Heart right ventricle (tissue), 16 donors: ENCODE measurements around the gene BDKRB2. TPM values are rescaled to one million over a fixed set of nuclear protein-coding genes. Genes with fewer than 3 reads are reported as not detected.
A peak's percentile ranks its signal among the peaks of the same experiment; 100 is the strongest.

Source experiments
- ATAC-seq, 8 donors: fragments of 200-7000 bp; cut with Tn5 transposase; one replicate each; pipeline ENCODE4 v1.9.1; 2020; ENCODE audit warnings: mild to moderate bottlenecking in 8 of 8, moderate library complexity in 8 of 8, moderate number of reproducible peaks in 1 of 8
- DNase-seq, 2 donors: peaks; one replicate each; pipeline ENCODE4 v3.0.0-alpha.2; 2020
- H3K27ac ChIP-seq, 10 donors: fragments of 200-600 bp; sonication (generic) in 2 of 10; one replicate each; pipeline versions ENCODE4 v1.5.0 to v1.8.0; 2020 to 2022; ENCODE audit warnings: mild to moderate bottlenecking in 3 of 10
- H3K27me3 ChIP-seq, 7 donors: fragments of 200-600 bp; one replicate each; pipeline ENCODE4 v1.8.0; 2021 to 2022; ENCODE audit warnings: mild to moderate bottlenecking in 2 of 7
- H3K36me3 ChIP-seq, 9 donors: fragments of 200-600 bp; sonication (generic) in 1 of 9; one replicate each; pipeline versions ENCODE4 v1.5.0 to v1.8.0; 2020 to 2022; ENCODE audit warnings: mild to moderate bottlenecking in 2 of 9
- H3K4me1 ChIP-seq, 9 donors: fragments of 200-600 bp; sonication (generic) in 1 of 9; one replicate each; pipeline versions ENCODE4 v1.5.0 to v1.8.0; 2020 to 2022; ENCODE audit warnings: mild to moderate bottlenecking in 4 of 9
- H3K4me3 ChIP-seq, 10 donors: fragments of 200-600 bp; sonication (generic) in 2 of 10; one replicate each; pipeline versions ENCODE4 v1.5.0 to v1.8.0; 2020 to 2022; ENCODE audit warnings: mild to moderate bottlenecking in 7 of 10, moderate library complexity in 2 of 10
- H3K9me3 ChIP-seq, 11 donors: fragments of 200-600 bp in 10 of 11; sonication (generic) in 2 of 11; one replicate each; pipeline versions ENCODE4 v1.5.0 to v1.8.0; 2013 to 2022; ENCODE audit warnings: mild to moderate bottlenecking in 2 of 11, control low read depth in 1 of 11, moderate library complexity in 1 of 11
- CTCF ChIP-seq, 9 donors: fragments of 200-600 bp; sonication (generic) in 2 of 9; IDR thresholded peaks; one replicate each; pipeline versions ENCODE4 v1.5.0 to v1.8.0; 2021 to 2022; ENCODE audit warnings: antibody characterized with exemption in 9 of 9, mild to moderate bottlenecking in 5 of 9, moderate library complexity in 1 of 9
- WGBS, 2 donors: extraction: QIAGEN DNeasy Blood & Tissue Kit; methylation state at CpG; one replicate each; pipeline ENCODE4 v1.1.7; 2013; ENCODE audit warnings: inconsistent platforms in 1 of 2; 5-methylcytosine and 5-hydroxymethylcytosine counted together
- intact Hi-C, 10 donors: fragments of 100-400 bp; cut with DNase I; formaldehyde crosslinking; loops; one replicate each; pipeline versions ENCODE4 v1.11.1 to v1.14.2; 2022
- long read RNA-seq, 3 donors: library from polyadenylated mRNA; unstranded; transcript quantifications; one replicate each; pipeline ENCODE4 v2.0.0, GENCODE V29; 2020 to 2021
- polyA plus RNA-seq, 2 donors: library from polyadenylated mRNA; stranded (reverse); fragments of 200-250 nt; gene quantifications; one replicate each; pipeline ENCODE4 v1.2.3, GENCODE V29; 2013
- total RNA-seq, 10 donors: library from RNA; stranded (reverse); fragmentation: NEBNext Ultra II Directional in 3 of 10; extraction: Animal tissue kit (Norgen Biotek cat#: 25700) in 3 of 10; gene quantifications; one replicate each; pipeline versions ENCODE4 v1.2.1 to v1.2.4, GENCODE V29; 2021 to 2023
- donor health status: Arrhythmogenic right ventricular cardiomyopathy.
- donor health status: ischemic (EF 13 %, LVEDD 7.1; RV severe dilation, severe dysfunction).
- donor health status: healthy with polysubstance abuse.
- donor health status: DM: no; HTN: yes; CAD: no.
- donor health status: DM: no; HTN: no; CAD: no.
- donor health status: ischemic (EF 25% LVEDD 6.9; RV normal size, moderate dysfunction).
- donor health status: ischemic (EF 25% LVEDD 5.7; RV mildly dilated, moderate dysfunction).
- donor health status: healthy.
- donor health status: DM: yes; HTN: yes; CAD: no.
- donor health status: Ischemic cardiomyopathy.
- donor health status: ischemic (EF 35%, LVEDD 5.7; RV mildly dilated, moderate dysfunction).
- donor health status: nonischemic (EF 11% LVEDD 7.7; RV severe dilation, severe dysfunction).
- donor health status: DM: yes; HTN: yes; CAD: no.
- donor health status: PGD.
- donor health status: ischemic (EF 29% LVEDD 5.4; RV normal size, mild dysfunction).
- donor health status: nonischemic (EF 23%, LVEDD 6.1; RV moderate dilation, normal function).

Gene BDKRB2
- total RNA-seq (1 to 10 TPM in 3 of 10 donors, under 1 TPM in 7; 0.19 to 3.6 (median 0.64) TPM), polyA plus RNA-seq (under 1 TPM; 0.58 to 0.59 TPM)
- long read RNA-seq, donor 1, full-length matches to known transcripts: 1 of 1 reads
- long read RNA-seq, donor 1, partial matches to known transcripts: 0 of 1 reads
- long read RNA-seq, donor 1, other reads (novel, unspliced or antisense): 0 of 1 reads
- long read RNA-seq, donor 2: 0 reads
- long read RNA-seq, donor 3, partial matches to known transcripts: 1 of 1 reads
- long read RNA-seq, donor 3, other reads (novel, unspliced or antisense): 0 of 1 reads

GRCh38 chr14:96204151-96205058, at the start of gene BDKRB2:
Gene BDKRB2, plus strand, starts transcription at chr14:96204839. Its CDS starts 32,269 bp downstream, at chr14:96237108.
- H3K9me3 ChIP-seq: no peaks in the 10 kb centered on the region
- intact Hi-C loops: no loop called here
- H3K36me3 ChIP-seq: no peaks in the 10 kb centered on the region
- H3K27ac ChIP-seq: peak within 1 kb of the TSS in 5 of 10 donors; percentile 17 to 56 (median 52)
- DNase-seq (peak; percentile 24 to 42), ATAC-seq (peak; percentile 77 to 96 (median 90))
- H3K27me3 ChIP-seq: peaks cover 0 to 56% (median 43%) of the 10 kb centered on the region in 7 donors
- H3K4me1 ChIP-seq: peaks cover 0 to 14% (median 10%) of the 10 kb centered on the region in 9 donors
- peak within 1 kb of the TSS in 9 of 10 donors; percentile 25 to 52 (median 45) for H3K4me3 ChIP-seq
- 8 to 11% methylated on average over 41 of the region's 41 CpGs for WGBS, 2 donors
- TF ChIP-seq CTCF (IDR thresholded peaks at IDR 0.05): no peak

- DNase-seq (no peak), ATAC-seq (no peak)
- H3K27ac ChIP-seq: no peak overlapping the region
- intact Hi-C loops: no loop called here
- H3K4me3 ChIP-seq: no peak overlapping the region
- no peaks in the 10 kb centered on the region for H3K36me3 ChIP-seq
- peaks cover 0 to 5% (median 0%) of the 10 kb centered on the region in 7 donors for H3K27me3 ChIP-seq
- H3K4me1 ChIP-seq: no peaks in the 10 kb centered on the region
- H3K9me3 ChIP-seq: peaks cover 0 to 5% (median 0%) of the 10 kb centered on the region in 11 donors
- whole genome bisulfite sequencing, 2 donors: 97 to 98% methylated on average over 2 of the region's 2 CpGs
- no peak for TF ChIP-seq CTCF (IDR thresholded peaks at IDR 0.05)
Observed at GRCh38 chr14:96154900-96155299, 49.7 kb upstream of the BDKRB2 start.

- Histone ChIP-seq H3K27ac (no peak overlapping the region), H3K9me3 (peaks cover 0 to 5% (median 0%) of the 10 kb centered on the region in 11 donors), H3K4me1 (no peaks in the 10 kb centered on the region), H3K36me3 (no peaks in the 10 kb centered on the region), H3K27me3 (no peaks in the 10 kb centered on the region), H3K4me3 (no peak overlapping the region)
- TF ChIP-seq CTCF (IDR thresholded peaks at IDR 0.05): no peak
- intact Hi-C loops: no loop called here
- WGBS, 2 donors: 69 to 80% methylated on average over 7 of the region's 7 CpGs
- DNase-seq (no peak), ATAC-seq (no peak)
Observed at GRCh38 chr14:96156804-96157760, 47.6 kb upstream of the BDKRB2 start.
